ENCODE results near the gene HRH1.

DNA sequence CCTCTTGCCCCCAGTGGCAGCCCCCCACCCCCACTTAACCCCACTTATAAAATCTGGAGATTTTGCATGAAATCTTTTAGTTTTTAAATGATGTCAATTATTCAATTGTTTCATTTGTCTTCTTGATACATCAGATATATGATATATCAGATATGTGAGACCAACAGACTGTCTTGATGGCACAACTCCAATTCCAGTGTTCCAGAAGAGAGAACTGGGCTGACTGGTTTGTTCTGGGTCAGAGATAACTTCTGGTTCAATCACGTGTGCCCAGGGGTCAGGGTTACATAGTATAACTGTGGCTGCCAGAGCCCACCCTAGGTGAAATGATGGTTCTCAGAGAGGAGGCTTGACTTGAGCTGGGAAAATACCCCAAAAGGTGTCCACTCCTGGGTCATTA, 85.5 kb downstream of the HRH1 start:
- TF ChIP-seq CTCF (IDR thresholded peaks at IDR 0.05) (no peak), EZH2 (IDR thresholded peaks at IDR 0.05; ENCODE audit: borderline replicate concordance, insufficient read depth, low read depth, low read length, poor library complexity, severe bottlenecking) (no peak)
